Type B pancreatic cell (in vitro differentiated cells): ENCODE measurements around the gene DPEP2. TPM values are rescaled to one million over a fixed set of nuclear protein-coding genes. Genes with fewer than 3 reads are reported as not detected.

Source experiments
- DNase-seq: peaks from one replicate; pipeline ENCODE4 v3.0.0; 2021; ENCODE audit warnings: mixed read lengths; ENCODE audit not compliant: unreplicated experiment; ENCODE audit errors: extremely low spot score
- H3K27ac Mint-ChIP-seq: 2 replicates; pipeline ENCODE4 v1.8.0; 2021; ENCODE audit warnings: mild to moderate bottlenecking, mixed read lengths
- H3K27me3 Mint-ChIP-seq: 2 replicates; pipeline ENCODE4 v1.8.0; 2021; ENCODE audit warnings: mixed read lengths
- H3K36me3 Mint-ChIP-seq: 2 replicates; pipeline ENCODE4 v1.8.0; 2021; ENCODE audit warnings: mixed read lengths
- H3K4me1 Mint-ChIP-seq: one replicate; pipeline ENCODE4 v1.8.0; 2021; ENCODE audit warnings: mixed read lengths; ENCODE audit not compliant: unreplicated experiment
- H3K4me3 Mint-ChIP-seq: 2 replicates; pipeline ENCODE4 v1.8.0; 2021; ENCODE audit warnings: mild to moderate bottlenecking, mixed read lengths
- H3K9me3 Mint-ChIP-seq: 2 replicates; pipeline ENCODE4 v1.8.0; 2021; ENCODE audit warnings: mixed read lengths
- CTCF ChIP-seq: fragments of 200-600 bp; sonication (generic); conservative IDR thresholded peaks from 2 replicates; pipeline ENCODE4 v1.5.0; 2021; ENCODE audit warnings: antibody characterized with exemption, mild to moderate bottlenecking
- total RNA-seq: library from RNA; stranded (reverse); gene quantifications from 2 replicates; pipeline ENCODE4 v1.2.1, GENCODE V29; 2021; ENCODE audit warnings: low replicate concordance

The DPEP2 gene
- total RNA-seq, 1 donor from 2014 or later: not detected

- no peak overlapping the region for H3K27ac Mint-ChIP-seq
- H3K9me3 Mint-ChIP-seq: no peaks in the 10 kb centered on the region
- H3K27me3 Mint-ChIP-seq: no peaks in the 10 kb centered on the region
- no peak for DNase-seq
- TF ChIP-seq CTCF: no peak
- H3K4me3 Mint-ChIP-seq: no peak overlapping the region
- H3K4me1 Mint-ChIP-seq: peaks cover 3% of the 10 kb centered on the region
- no peaks in the 10 kb centered on the region for H3K36me3 Mint-ChIP-seq
Measured at GRCh38 chr16:67945392-67945933, 53.8 kb downstream of the DPEP2 start.

GRCh38 chr16:67944690-67945391, 54.4 kb downstream of the DPEP2 start:
- TF ChIP-seq CTCF: no peak
- Mint-ChIP-seq H3K27ac (no peak overlapping the region), H3K36me3 (no peaks in the 10 kb centered on the region), H3K27me3 (no peaks in the 10 kb centered on the region), H3K4me1 (peaks cover 3% of the 10 kb centered on the region), H3K9me3 (no peaks in the 10 kb centered on the region), H3K4me3 (no peak overlapping the region)
- DNase-seq: no peak

- H3K4me3 Mint-ChIP-seq: no peak within 1 kb of the TSS
- H3K4me1 Mint-ChIP-seq: peaks cover 3% of the 10 kb centered on the region
- no peak for TF ChIP-seq CTCF
- no peaks in the 10 kb centered on the region for H3K9me3 Mint-ChIP-seq
- no peak for DNase-seq
- H3K27ac Mint-ChIP-seq: no peak within 1 kb of the TSS
- no peaks in the 10 kb centered on the region for H3K27me3 Mint-ChIP-seq
- no peaks in the 10 kb centered on the region for H3K36me3 Mint-ChIP-seq
Measured at GRCh38 chr16:67943619-67944504, 55.4 kb downstream of the DPEP2 start, which contains the start of gene LCAT. Gene LCAT, minus strand, starts transcription at chr16:67944120. Its CDS starts 19 bp downstream, at chr16:67944101.

- H3K9me3 Mint-ChIP-seq: no peaks in the 10 kb centered on the region
- no peak for DNase-seq
- no peaks in the 10 kb centered on the region for H3K27me3 Mint-ChIP-seq
- no peaks in the 10 kb centered on the region for H3K36me3 Mint-ChIP-seq
- no peak overlapping the region for H3K4me3 Mint-ChIP-seq
- no peak for TF ChIP-seq CTCF
- H3K4me1 Mint-ChIP-seq: peaks cover 3% of the 10 kb centered on the region
- no peak overlapping the region for H3K27ac Mint-ChIP-seq
Measured at GRCh38 chr16:67943256-67943618, 56.0 kb downstream of the DPEP2 start.

GRCh38 chr16:67942510-67943255, 56.6 kb downstream of the DPEP2 start:
- DNase-seq: no peak
- Mint-ChIP-seq H3K27me3 (no peaks in the 10 kb centered on the region), H3K9me3 (no peaks in the 10 kb centered on the region), H3K36me3 (no peaks in the 10 kb centered on the region), H3K4me3 (no peak overlapping the region), H3K27ac (no peak overlapping the region), H3K4me1 (peaks cover 3% of the 10 kb centered on the region)
- TF ChIP-seq CTCF: no peak
